Ishikawa (cell line): ENCODE data around the gene HOTAIR.

Source experiments
- CEBPB ChIP-seq: IDR thresholded peaks from 2 replicates; pipeline ENCODE4 v1.6.1; 2012
- EGR1 ChIP-seq: IDR thresholded peaks from 2 replicates; pipeline ENCODE4 v1.6.1; 2012
- EP300 ChIP-seq: IDR thresholded peaks from 2 replicates; pipeline ENCODE4 v1.6.1; 2012; ENCODE audit warnings: borderline replicate concordance
- FOXM1 ChIP-seq: IDR thresholded peaks from 2 replicates; pipeline ENCODE4 v1.6.1; 2012; ENCODE audit warnings: low read depth, borderline replicate concordance
- RAD21 ChIP-seq: IDR thresholded peaks from 2 replicates; pipeline ENCODE4 v1.6.1; 2012; ENCODE audit warnings: low read depth
- TAF1 ChIP-seq: IDR thresholded peaks from 2 replicates; pipeline ENCODE4 v1.6.1; 2012; ENCODE audit warnings: low read depth, mild to moderate bottlenecking
- TCF12 ChIP-seq: IDR thresholded peaks from 2 replicates; pipeline ENCODE4 v1.6.1; 2012; ENCODE audit warnings: low read depth
- TEAD4 ChIP-seq: IDR thresholded peaks from 2 replicates; pipeline ENCODE4 v1.6.1; 2012
- YY1 ChIP-seq: IDR thresholded peaks from 2 replicates; pipeline ENCODE4 v1.6.1; 2012; ENCODE audit warnings: low read depth
- ZBTB7A ChIP-seq: IDR thresholded peaks from 2 replicates; pipeline ENCODE4 v1.6.1; 2012; ENCODE audit warnings: low read depth
- TF ChIP-seq, protein P1 (sequence below): IDR thresholded peaks from 2 replicates; pipeline ENCODE4 v1.6.1; 2012; ENCODE audit warnings: low read depth, mild to moderate bottlenecking
- TF ChIP-seq, protein P2 (sequence below): IDR thresholded peaks from 2 replicates; pipeline ENCODE4 v1.6.1; 2012
- TF ChIP-seq, protein P3 (sequence below): IDR thresholded peaks from 2 replicates; pipeline ENCODE4 v1.6.1; 2012

GRCh38 chr12:53958128-53958527 is 16.6 kb downstream of the HOTAIR start:
- TF ChIP-seq ZBTB7A (no peak), RAD21 (no peak), EP300 (no peak), CEBPB (no peak), EGR1 (no peak), TCF12 (no peak), YY1 (no peak), TAF1 (no peak), TEAD4 (no peak), FOXM1 (no peak)
- TF ChIP-seq, protein P1, sequence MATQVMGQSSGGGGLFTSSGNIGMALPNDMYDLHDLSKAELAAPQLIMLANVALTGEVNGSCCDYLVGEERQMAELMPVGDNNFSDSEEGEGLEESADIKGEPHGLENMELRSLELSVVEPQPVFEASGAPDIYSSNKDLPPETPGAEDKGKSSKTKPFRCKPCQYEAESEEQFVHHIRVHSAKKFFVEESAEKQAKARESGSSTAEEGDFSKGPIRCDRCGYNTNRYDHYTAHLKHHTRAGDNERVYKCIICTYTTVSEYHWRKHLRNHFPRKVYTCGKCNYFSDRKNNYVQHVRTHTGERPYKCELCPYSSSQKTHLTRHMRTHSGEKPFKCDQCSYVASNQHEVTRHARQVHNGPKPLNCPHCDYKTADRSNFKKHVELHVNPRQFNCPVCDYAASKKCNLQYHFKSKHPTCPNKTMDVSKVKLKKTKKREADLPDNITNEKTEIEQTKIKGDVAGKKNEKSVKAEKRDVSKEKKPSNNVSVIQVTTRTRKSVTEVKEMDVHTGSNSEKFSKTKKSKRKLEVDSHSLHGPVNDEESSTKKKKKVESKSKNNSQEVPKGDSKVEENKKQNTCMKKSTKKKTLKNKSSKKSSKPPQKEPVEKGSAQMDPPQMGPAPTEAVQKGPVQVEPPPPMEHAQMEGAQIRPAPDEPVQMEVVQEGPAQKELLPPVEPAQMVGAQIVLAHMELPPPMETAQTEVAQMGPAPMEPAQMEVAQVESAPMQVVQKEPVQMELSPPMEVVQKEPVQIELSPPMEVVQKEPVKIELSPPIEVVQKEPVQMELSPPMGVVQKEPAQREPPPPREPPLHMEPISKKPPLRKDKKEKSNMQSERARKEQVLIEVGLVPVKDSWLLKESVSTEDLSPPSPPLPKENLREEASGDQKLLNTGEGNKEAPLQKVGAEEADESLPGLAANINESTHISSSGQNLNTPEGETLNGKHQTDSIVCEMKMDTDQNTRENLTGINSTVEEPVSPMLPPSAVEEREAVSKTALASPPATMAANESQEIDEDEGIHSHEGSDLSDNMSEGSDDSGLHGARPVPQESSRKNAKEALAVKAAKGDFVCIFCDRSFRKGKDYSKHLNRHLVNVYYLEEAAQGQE, result no peak
- TF ChIP-seq, protein P2, sequence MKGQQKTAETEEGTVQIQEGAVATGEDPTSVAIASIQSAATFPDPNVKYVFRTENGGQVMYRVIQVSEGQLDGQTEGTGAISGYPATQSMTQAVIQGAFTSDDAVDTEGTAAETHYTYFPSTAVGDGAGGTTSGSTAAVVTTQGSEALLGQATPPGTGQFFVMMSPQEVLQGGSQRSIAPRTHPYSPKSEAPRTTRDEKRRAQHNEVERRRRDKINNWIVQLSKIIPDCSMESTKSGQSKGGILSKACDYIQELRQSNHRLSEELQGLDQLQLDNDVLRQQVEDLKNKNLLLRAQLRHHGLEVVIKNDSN, result no peak
- TF ChIP-seq, protein P3, sequence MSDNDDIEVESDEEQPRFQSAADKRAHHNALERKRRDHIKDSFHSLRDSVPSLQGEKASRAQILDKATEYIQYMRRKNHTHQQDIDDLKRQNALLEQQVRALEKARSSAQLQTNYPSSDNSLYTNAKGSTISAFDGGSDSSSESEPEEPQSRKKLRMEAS, result no peak
